Hematopoietic multipotent progenitor cell (in vitro differentiated cells): ENCODE data around the gene CCDC136. TPM values are rescaled to one million over a fixed set of nuclear protein-coding genes. Genes with fewer than 3 reads are reported as not detected.

Experiments used
- DNase-seq, 3 donors: peaks; one replicate each; pipeline ENCODE4 v3.0.0-alpha.2; 2011 to 2015; ENCODE audit warnings: low read depth in 2 of 3, low spot score in 2 of 3
- total RNA-seq: library from RNA; depleted of rRNA; stranded (reverse); fragments of >200 nt; gene quantifications from one replicate; pipeline ENCODE4 v1.2.3, GENCODE V29; 2012

CCDC136 gene
- total RNA-seq, 1 donor: 11.6 TPM

- no peak for DNase-seq
These were observed 10.1 kb downstream of the CCDC136 start for GRCh38 chr7:128801667-128802418.

DNA sequence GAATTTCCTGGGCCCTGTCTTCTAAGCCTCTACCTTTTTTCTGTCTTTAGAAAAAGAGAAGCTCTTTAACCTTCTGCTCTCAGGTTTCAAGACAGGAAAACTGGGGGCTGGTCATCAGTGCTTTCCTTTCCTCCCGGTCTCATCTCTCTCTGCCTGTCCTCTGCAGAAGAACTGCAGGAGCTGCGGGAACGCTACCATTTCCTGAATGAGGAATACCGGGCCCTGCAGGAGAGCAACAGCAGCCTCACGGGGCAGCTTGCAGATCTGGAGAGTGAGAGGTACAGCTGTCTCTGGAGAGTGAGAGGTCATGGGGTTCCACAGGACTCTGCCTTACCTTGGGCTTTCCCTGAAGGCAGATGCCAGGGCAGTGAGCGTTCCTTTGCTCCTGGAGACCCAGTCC is 12.7 kb downstream of the CCDC136 start:
- DNase-seq: no peak

- no peak for DNase-seq
These were observed 13.5 kb downstream of the CCDC136 start for GRCh38 chr7:128805225-128805624.

GRCh38 chr7:128807191-128807590 is 15.4 kb downstream of the CCDC136 start:
- no peak for DNase-seq

DNA sequence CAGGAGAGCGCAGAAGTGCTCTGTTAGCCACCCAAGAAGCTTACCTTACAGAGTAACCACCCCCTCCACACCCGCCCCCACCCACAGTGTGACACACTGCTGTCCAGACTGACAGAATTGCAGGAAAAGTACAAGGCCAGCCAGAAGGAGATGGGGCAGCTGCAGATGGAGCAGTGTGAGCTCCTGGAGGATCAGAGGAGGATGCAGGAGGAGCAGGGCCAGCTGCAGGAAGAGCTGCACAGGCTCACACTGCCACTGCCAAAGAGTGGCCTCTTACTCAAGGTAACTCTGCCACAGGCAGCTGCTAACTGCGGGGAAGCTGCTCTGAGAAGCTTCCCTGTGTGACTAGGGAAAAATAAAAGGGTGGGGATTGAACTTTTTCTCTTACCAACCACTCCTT is 17.6 kb downstream of the CCDC136 start:
- no peak for DNase-seq

DNA sequence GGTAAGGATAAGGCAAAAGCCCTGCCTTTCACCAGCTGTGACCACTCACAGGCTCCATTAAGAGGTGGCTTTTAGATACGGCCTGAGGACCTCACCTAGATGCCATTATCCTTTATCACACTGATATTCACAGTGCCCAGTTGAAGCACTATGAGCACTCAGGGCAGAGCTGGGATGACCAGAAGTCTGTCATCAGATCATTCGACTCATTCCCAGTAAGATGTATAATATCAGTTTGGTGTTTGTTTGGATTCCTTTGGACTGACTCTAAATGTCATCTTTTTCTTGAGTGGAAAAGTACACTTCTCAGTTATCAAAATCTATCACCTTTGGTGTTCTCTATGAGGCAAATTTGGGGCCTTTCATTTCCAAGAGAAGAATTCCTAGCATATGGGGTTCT is 18.7 kb downstream of the CCDC136 start:
- no peak for DNase-seq

DNA sequence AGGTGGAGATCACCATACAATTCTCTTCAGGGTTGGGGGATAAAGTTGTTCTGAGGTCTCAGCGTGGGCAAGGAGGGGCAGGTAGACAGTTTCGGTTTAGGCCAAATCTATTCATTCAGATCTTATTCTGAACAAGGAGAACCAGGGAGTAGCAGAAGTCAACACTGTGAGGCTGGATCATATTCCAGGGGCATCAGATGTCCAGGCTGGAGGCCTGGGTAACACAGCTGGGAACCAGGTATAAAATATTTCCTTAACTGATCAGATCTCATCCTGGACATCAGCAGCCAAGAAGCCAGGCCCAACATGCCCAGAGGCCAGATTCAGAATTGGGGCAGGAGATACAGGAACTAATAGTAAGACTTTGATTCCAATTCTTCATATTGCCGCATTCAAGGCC is 19.2 kb downstream of the CCDC136 start:
- no peak for DNase-seq

- no peak for DNase-seq
These were observed 20.1 kb downstream of the CCDC136 start for GRCh38 chr7:128811631-128812430.

GRCh38 chr7:128812514-128813168 is 20.9 kb downstream of the CCDC136 start:
- DNase-seq: peak in 1 of 3 donors; percentile 43

DNA sequence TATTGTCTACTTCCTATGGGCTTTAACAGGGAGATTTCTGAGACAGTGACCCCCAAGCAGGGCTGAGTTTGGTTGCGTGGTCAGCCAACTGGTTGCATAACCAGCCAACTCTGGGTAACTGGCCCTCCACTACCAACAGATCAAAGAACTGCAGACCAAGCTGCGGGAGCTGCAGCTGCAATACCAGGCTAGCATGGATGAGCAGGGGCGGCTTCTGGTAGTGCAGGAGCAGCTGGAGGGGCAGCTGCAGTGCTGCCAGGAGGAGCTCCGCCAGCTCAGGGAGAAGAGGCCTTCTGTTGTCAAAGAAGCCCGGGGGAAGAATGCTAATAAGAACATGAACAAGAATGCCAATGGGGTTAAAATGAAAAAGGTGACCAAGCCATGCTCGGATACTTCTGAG is 22.7 kb downstream of the CCDC136 start:
- DNase-seq: no peak

GRCh38 chr7:128815289-128815942 is 23.6 kb downstream of the CCDC136 start:
- no peak for DNase-seq

DNA sequence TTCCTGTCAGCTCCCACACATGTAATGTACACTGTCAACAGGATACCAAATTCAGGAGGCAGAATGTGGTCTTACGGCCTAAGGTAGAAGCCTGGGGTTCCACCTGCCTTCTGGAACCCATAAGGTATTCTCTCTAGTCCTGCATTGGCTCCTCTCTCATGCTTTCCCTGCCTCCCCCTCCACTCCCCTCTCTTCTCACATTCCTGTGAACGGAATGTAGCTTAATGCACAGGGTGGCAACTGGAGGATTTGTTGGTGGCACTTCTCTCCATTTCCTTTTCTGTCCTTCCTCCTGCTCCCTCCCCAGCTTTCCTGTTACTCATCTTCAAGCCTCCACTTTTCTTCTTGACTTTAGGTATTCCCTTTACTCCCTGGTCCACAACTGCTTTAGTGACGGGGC is 26.9 kb downstream of the CCDC136 start:
- no peak for DNase-seq

- no peak for DNase-seq
These were observed 30.0 kb downstream of the CCDC136 start for GRCh38 chr7:128821724-128822123.

DNA sequence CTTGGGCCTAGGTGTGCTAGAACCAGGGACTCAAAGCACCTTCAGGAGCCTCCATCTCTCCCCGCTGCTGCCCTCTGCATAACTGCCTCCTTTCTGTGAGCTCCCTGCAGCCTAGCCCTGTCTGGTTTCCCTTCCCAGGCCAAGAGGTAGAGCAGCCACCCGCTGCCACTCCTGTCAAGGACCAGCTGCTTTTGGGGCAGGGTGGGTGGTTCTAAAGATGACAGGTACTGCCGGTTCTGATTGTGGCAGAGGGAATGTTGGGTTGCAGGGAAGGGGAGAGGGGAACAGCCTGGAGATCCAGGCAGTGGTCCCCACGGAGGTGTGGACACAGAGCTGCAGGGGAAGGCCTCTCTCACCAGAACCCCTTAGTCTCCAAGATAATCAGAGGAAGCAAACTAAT is 34.7 kb downstream of the CCDC136 start:
- DNase-seq: no peak

GRCh38 chr7:128826916-128827247 is 35.1 kb downstream of the CCDC136 start:
- DNase-seq: no peak

DNA sequence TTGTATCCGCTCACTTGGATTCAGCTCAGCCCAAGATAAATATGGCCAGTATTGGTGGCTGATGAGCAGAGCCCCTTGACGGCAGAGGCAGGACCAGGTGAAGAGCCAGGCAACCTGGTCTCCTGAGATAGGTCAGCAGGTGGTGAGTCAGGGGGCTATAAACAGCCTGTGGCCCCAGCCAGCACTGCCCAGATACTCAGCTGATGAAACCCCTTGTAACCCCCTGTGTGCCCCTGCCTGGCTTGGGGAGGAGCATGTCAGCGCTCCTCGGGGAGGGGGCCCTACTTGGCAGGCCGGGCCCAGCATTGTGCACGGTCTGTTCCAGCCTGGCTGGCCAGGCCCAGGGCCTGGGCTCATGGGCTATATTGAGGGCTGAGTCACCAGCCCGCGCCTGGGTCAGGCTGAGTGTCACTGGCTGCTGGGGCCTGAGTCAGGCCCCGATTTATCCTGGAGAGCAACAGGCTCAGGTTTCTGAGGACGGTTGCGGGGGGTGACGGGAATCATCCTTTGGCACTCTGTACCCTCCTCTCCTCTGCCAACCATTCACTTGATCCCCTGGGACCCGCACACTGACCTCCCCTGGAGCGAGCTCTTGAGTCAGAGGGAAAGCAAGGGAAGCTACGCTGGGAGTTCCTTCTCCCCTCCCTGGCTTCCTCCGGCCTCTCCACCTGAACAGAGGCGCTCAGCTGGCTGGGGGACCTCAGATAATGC is 35.6 kb downstream of the CCDC136 start:
- no peak for DNase-seq

DNA sequence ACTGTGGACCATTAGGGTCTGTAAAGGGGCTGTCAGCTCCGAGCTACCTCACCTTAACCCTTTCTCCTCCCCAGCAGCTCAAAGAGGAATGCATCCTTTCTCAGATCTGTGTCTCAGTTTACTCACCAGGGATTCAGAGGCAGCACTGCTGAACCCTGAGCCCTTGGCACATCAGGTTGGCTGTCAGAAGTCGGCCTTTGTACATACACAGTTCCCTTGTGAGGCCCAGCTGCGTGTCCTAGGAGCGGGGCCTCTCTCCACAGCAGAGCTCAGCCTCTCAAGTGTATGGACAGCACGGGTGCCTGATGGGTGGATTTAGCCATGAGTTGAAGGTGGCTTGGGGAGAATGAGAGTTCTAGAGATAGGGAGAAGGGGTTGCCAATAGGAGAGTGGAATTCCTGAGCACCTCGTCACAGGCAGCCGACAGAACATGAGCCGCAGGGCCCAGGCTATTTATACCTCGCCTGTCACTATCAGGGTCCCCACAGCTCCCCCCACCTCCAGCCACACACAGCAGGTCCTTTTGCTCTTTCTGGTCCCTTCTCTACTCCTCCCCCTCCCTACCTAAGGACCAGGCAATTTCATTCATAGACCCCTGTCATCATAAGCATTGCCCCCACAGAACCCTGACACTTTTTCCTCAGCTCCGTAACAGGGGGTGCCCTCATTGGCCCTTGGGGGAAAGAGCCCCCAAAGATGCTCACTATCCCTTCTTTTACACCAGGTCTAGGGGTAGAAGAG is 36.4 kb downstream of the CCDC136 start:
- no peak for DNase-seq

GRCh38 chr7:128829391-128830166 is 37.8 kb downstream of the CCDC136 start:
- no peak for DNase-seq
